GM18520 (cell line): ENCODE results near the gene NDUFV2.
A peak's percentile ranks its signal among the peaks of the same experiment; 100 is the strongest.

Experiments used
- ATAC-seq: cut with Tn5 transposase; IDR thresholded peaks from one replicate; pipeline ENCODE4 v1.9.1; 2021; ENCODE audit not compliant: unreplicated experiment

Gene NDUFV2

GRCh38 chr18:9115984-9116383, 13.5 kb downstream of the NDUFV2 start:
- ATAC-seq: no peak

DNA sequence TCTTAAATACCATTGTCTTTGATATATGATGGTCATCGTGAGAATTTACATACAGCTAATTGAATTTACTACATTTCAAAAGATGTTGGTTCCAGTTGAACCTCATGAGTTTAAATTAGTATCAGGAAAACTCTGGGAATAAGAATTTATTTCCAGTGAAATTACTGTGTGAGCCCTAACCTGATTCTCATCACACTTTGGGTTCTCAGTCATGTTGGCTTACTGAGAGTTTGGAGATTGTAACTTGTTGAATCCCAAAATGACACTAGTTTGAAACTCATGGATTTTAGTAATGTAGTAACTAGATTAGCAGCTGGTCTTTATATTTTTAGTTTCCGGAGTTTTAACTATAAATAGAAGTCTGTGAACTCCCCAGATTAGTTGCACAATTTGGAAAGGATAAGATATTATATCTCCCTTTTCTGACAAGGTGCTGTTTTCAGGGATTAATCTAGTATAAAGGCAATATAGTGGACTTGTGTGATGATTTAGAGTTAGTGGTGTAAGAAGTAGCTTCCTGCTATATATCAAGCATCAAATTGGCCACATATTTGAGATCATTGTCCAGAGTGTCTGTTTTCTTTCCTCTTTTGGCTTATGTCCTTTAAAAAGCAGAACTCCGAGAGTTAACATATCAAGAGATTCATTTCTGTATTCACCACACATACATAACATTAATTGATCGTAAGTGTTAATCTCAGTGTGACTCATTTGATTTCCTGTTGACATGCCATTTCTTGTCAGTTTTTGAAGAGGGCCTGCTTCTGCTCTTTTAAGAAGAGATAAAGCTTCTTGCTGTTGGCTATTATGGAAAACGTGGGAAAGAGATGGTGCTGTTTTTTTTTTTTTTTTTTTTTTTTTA, 15.7 kb downstream of the NDUFV2 start:
- ATAC-seq: peak; percentile 32

GRCh38 chr18:9120796-9121195, 18.3 kb downstream of the NDUFV2 start:
- ATAC-seq: no peak

DNA sequence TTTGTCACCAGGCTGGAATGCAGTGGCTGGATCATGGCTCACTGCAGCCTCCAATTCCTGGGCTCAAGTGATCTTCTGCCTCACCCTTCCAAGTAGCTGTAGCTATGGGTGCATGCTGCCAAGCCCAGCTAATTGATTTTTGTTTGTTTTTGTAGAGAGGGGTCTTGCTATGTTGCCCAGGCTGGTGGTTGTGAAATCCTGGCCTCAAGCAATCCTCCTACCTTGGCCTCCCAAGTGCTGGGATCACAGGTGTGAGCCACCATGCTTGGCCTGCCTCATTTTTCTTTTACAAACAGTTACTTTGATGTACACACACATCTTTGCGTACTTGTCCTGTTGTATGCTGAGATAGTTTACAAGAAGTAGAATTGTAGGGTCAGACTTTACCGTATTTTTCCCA, 21.0 kb downstream of the NDUFV2 start:
- ATAC-seq: no peak

DNA sequence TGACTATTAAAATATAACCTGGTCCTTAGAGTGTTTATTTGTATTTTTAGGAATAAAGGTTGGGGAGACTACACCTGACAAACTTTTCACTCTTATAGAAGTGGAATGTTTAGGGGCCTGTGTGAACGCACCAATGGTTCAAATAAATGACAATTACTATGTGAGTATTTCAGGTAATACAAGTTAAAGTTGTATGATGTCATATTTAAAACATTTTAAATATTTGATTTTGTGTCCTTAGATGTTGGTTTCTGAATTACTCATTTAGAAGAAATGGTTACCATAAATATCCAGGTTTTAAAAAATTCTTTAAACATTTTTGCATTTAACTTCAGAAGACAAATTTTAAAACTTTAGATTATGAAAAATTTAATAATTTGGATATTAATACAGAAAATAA, 22.3 kb downstream of the NDUFV2 start:
- ATAC-seq: no peak

DNA sequence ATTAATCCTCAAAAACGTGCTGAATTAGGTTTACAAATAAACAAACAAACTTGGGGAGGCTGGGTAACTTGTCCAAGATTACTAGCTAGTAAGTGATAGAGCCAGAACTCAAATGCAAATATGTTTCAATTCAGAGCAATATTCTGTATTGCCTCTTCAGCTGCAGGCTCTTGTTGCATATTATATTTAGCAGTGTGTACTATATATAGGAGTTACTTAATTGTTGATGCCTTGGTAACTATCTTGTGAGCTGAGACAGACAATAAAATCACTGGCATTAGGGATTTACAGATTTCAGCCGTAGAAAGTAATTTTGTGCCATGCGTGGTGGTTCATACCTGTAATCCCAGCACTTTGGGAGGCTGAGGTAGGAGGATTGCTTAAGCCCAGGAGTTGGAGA, 23.8 kb downstream of the NDUFV2 start:
- no peak for ATAC-seq

GRCh38 chr18:9130195-9130594, 27.7 kb downstream of the NDUFV2 start:
- no peak for ATAC-seq

GRCh38 chr18:9130806-9131205, 28.3 kb downstream of the NDUFV2 start:
- no peak for ATAC-seq

GRCh38 chr18:9132628-9133027, 30.1 kb downstream of the NDUFV2 start:
- ATAC-seq: no peak

- ATAC-seq: no peak
Measured at GRCh38 chr18:9133225-9133624, 30.7 kb downstream of the NDUFV2 start.

GRCh38 chr18:9135081-9135911, 32.8 kb downstream of the NDUFV2 start:
- no peak for ATAC-seq

GRCh38 chr18:9135912-9136314, 33.4 kb downstream of the NDUFV2 start:
- peak; percentile 2 for ATAC-seq

GRCh38 chr18:9136315-9137155, 34.0 kb downstream of the NDUFV2 start, which contains the start of gene ANKRD12:
ANKRD12 (plus strand) TSS chr18:9136781; CDS start chr18:9182433, 45,652 bp downstream.
- peak; percentile 70 for ATAC-seq

DNA sequence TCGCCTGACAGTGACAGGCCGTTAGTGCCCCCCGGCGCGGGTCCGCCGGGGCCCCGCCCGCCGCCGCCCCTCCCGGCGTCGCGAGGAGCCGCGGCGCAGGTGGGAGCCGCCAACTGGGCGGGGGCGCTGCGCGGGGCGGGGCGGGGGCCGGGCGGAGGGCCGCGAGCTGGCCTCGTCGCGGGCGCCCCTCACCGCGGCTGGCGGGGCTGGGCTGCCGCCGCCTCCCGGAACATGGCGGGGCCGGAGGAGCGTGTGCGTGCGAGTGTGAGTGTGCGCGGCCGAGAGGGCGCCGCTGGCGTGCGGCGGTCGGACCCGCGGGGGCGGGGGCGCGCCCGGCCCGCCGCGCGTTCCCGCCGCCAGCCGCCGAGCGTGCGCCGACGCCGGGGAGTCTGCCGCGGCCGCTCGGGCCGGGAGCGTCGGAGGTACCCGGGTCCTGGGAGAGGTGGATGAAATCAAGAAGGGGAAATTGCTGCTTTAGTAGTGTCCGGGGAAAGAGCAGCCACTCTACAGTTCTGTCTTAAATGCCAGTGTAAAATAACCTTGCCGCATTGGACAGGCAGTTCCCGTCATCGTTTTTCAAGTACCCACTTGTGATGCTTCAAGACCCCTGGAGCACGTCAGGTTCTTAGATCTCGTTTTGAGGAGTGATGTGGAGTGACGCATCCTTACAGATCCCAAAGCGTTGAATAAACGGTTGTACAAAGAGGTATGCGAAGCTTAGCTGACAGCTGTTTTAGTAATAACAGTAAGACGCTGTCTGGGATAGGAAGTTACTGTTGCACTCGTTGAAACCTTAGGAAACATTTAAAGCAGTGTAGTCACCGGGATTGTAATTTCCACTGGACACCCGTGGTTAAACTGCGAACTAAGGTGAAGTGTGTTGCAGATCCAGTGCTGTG, 34.9 kb downstream of the NDUFV2 start:
- peak; percentile 31 for ATAC-seq

- no peak for ATAC-seq
Measured at GRCh38 chr18:9139400-9140039, 37.0 kb downstream of the NDUFV2 start.

DNA sequence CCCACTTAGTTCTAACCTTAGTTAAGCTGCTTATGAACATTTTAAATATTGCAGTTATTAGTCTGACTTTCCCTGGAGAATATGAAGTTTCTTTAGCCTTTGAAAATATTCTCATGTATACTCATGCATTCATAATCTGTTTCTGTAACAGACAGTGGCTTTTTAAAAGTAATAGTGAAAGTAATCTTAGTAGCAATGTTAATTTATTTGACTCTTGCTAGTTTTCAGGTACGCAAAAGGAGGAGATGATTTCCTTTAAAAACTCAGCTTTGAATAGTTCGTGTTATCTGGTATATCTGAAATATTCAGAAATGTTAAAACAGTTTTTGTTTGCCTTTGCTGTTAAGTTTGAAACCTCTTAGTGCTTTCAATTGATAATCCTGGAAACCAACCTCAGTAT, 37.9 kb downstream of the NDUFV2 start:
- no peak for ATAC-seq

GRCh38 chr18:9140984-9141383, 38.5 kb downstream of the NDUFV2 start:
- ATAC-seq: no peak

DNA sequence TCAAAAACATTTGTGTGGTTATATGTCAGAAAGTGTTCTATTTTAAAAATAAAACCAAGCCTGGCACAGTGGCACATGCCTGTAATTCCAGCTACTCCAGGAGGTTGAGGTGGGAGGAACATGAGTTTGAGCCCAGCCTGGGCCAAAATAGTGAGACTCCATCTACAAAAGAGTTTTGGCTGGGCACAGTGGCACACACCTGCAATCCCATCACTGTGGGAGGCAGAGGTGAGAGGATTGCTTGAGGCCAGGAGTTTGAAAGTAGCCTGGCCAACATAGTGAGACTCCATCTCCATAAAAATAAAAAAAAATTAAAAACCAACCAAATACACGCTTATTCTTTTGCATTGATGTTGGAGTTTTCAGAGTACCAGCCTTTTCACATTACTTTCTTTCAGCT, 43.7 kb downstream of the NDUFV2 start:
- no peak for ATAC-seq

GRCh38 chr18:9147440-9148202, 45.1 kb downstream of the NDUFV2 start:
- no peak for ATAC-seq
